Smooth muscle cell (in vitro differentiated cells): ENCODE results near the gene WNT7A. TPM values are rescaled to one million over a fixed set of nuclear protein-coding genes. Genes with fewer than 3 reads are reported as not detected.

Experiments
- DNase-seq: peaks from one replicate; lab custom pipeline; 2025; ENCODE audit not compliant: unreplicated experiment; lab: John Stamatoyannopoulos, UW
- H2AFZ ChIP-seq: fragments of 200-600 bp; sonication (generic); 2 replicates; pipeline ENCODE4 v1.6.0; 2016; ENCODE audit warnings: antibody characterized with exemption, low read depth, mild to moderate bottlenecking
- H3F3A ChIP-seq: fragments of 200-600 bp; sonication (generic); 2 replicates; pipeline ENCODE4 v1.6.0; 2017; ENCODE audit warnings: antibody characterized with exemption, low read depth
- H3K27ac ChIP-seq: fragments of 200-600 bp; sonication (generic); 2 replicates; pipeline ENCODE4 v1.5.1; 2016; ENCODE audit warnings: low read depth, mild to moderate bottlenecking
- H3K27me3 ChIP-seq: fragments of 200-600 bp; sonication (generic); 2 replicates; pipeline ENCODE4 v1.6.1; 2016; ENCODE audit warnings: low read depth, mild to moderate bottlenecking
- H3K36me3 ChIP-seq: fragments of 200-600 bp; sonication (generic); 2 replicates; pipeline ENCODE4 v1.5.1; 2016; ENCODE audit warnings: low read depth
- H3K4me1 ChIP-seq: fragments of 200-600 bp; sonication (generic); 2 replicates; pipeline ENCODE4 v1.5.1; 2016; ENCODE audit warnings: low read depth
- H3K4me2 ChIP-seq: fragments of 200-600 bp; sonication (generic); 2 replicates; pipeline ENCODE4 v1.6.0; 2016; ENCODE audit warnings: mild to moderate bottlenecking
- H3K4me3 ChIP-seq: fragments of 200-600 bp; sonication (generic); 2 replicates; pipeline ENCODE4 v1.5.1; 2016; ENCODE audit warnings: mild to moderate bottlenecking
- H3K79me2 ChIP-seq: fragments of 200-600 bp; sonication (generic); 2 replicates; pipeline ENCODE4 v1.6.0; 2016; ENCODE audit warnings: low read depth, mild to moderate bottlenecking
- H3K9ac ChIP-seq: fragments of 200-600 bp; sonication (generic); 2 replicates; pipeline ENCODE4 v1.6.0; 2016; ENCODE audit warnings: low read depth
- H3K9me3 ChIP-seq: fragments of 200-600 bp; sonication (generic); replicated peaks from 2 replicates; pipeline ENCODE4 v1.5.1; 2016; ENCODE audit warnings: low read depth
- H4K20me1 ChIP-seq: fragments of 200-600 bp; sonication (generic); 2 replicates; pipeline ENCODE4 v1.6.0; 2016; ENCODE audit warnings: low read depth
- CTCF ChIP-seq: fragments of 200-600 bp; sonication (generic); IDR thresholded peaks from 2 replicates; pipeline ENCODE4 v1.5.1; 2017; ENCODE audit warnings: borderline replicate concordance, mild to moderate bottlenecking, antibody characterized with exemption; ENCODE audit not compliant: insufficient read depth, poor library complexity, severe bottlenecking
- WGBS: methylation state at CpG from one replicate; pipeline ENCODE4 v1.1.7; 2016; ENCODE audit warnings: low lambda C conversion rate; 5-methylcytosine and 5-hydroxymethylcytosine counted together
- polyA plus RNA-seq: library from polyadenylated mRNA; unstranded; fragments of >200 nt; fragmentation: Nextera tagmentation; extraction: Ambion mirVana; gene quantifications from 2 replicates; pipeline ENCODE4 v1.2.1, GENCODE V29; 2016
- total RNA-seq: library from RNA; depleted of rRNA; stranded (reverse); fragments of >200 nt; gene quantifications from 2 replicates; pipeline ENCODE4 v1.2.3, GENCODE V29; 2014

Gene WNT7A
- total and polyA plus RNA-seq, 2 experiments from 2014 or later = 0.18 to 0.24 TPM

- H3K9ac ChIP-seq = no peak overlapping the region
- H3F3A ChIP-seq = no peaks in the 10 kb centered on the region
- H3K79me2 ChIP-seq = no peaks in the 10 kb centered on the region
- H3K4me1 ChIP-seq = no peaks in the 10 kb centered on the region
- H3K27me3 ChIP-seq = no peaks in the 10 kb centered on the region
- H3K27ac ChIP-seq = no peak overlapping the region
- no peak overlapping the region for H3K4me3 ChIP-seq
- DNase-seq = no peak
- H3K36me3 ChIP-seq = no peaks in the 10 kb centered on the region
- no peaks in the 10 kb centered on the region for H4K20me1 ChIP-seq
- 94% methylated on average over 8 of the region's 8 CpGs for WGBS
- no peak overlapping the region for H3K4me2 ChIP-seq
- H2AFZ ChIP-seq = no peak overlapping the region
- H3K9me3 ChIP-seq = no peaks in the 10 kb centered on the region
- no peak for TF ChIP-seq CTCF
Measured at GRCh38 chr3:13822871-13823585, 56.8 kb downstream of the WNT7A start.

GRCh38 chr3:13822042-13822441 lies 57.8 kb downstream of the WNT7A start:
- Histone ChIP-seq H3K27me3 (no peaks in the 10 kb centered on the region), H3K4me3 (no peak overlapping the region), H3K4me2 (no peak overlapping the region), H4K20me1 (no peaks in the 10 kb centered on the region), H3K36me3 (no peaks in the 10 kb centered on the region), H3K9me3 (no peaks in the 10 kb centered on the region), H3K4me1 (no peaks in the 10 kb centered on the region), H3K9ac (no peak overlapping the region), H3K79me2 (no peaks in the 10 kb centered on the region), H2AFZ (no peak overlapping the region), H3F3A (no peaks in the 10 kb centered on the region), H3K27ac (no peak overlapping the region)
- 86% methylated on average over 5 of the region's 5 CpGs for WGBS
- TF ChIP-seq CTCF = no peak
- no peak for DNase-seq

GRCh38 chr3:13821126-13821525 lies 58.7 kb downstream of the WNT7A start:
- Histone ChIP-seq H3K79me2 (no peaks in the 10 kb centered on the region), H3K9me3 (no peaks in the 10 kb centered on the region), H3K4me1 (no peaks in the 10 kb centered on the region), H3K36me3 (no peaks in the 10 kb centered on the region), H3K4me3 (no peak overlapping the region), H4K20me1 (no peaks in the 10 kb centered on the region), H3K27me3 (no peaks in the 10 kb centered on the region), H2AFZ (no peak overlapping the region), H3K4me2 (no peak overlapping the region), H3K9ac (no peak overlapping the region), H3K27ac (no peak overlapping the region), H3F3A (no peaks in the 10 kb centered on the region)
- no peak for DNase-seq
- no peak for TF ChIP-seq CTCF
- WGBS = 84% methylated on average over 3 of the region's 3 CpGs

GRCh38 chr3:13818919-13819318 lies 61.0 kb downstream of the WNT7A start:
- no peaks in the 10 kb centered on the region for H3K27me3 ChIP-seq
- no peak for DNase-seq
- H3K4me1 ChIP-seq = no peaks in the 10 kb centered on the region
- H4K20me1 ChIP-seq = no peaks in the 10 kb centered on the region
- TF ChIP-seq CTCF = no peak
- H3K4me2 ChIP-seq = no peak overlapping the region
- 88% methylated on average over 26 of the region's 30 CpGs for WGBS
- no peaks in the 10 kb centered on the region for H3K79me2 ChIP-seq
- no peak overlapping the region for H3K27ac ChIP-seq
- H3K4me3 ChIP-seq = no peak overlapping the region
- H3K36me3 ChIP-seq = no peaks in the 10 kb centered on the region
- no peak overlapping the region for H3K9ac ChIP-seq
- H3K9me3 ChIP-seq = peaks cover 15% of the 10 kb centered on the region
- H3F3A ChIP-seq = no peaks in the 10 kb centered on the region
- no peak overlapping the region for H2AFZ ChIP-seq
